Measurements from ENCODE around the gene COX7A1.

DNA sequence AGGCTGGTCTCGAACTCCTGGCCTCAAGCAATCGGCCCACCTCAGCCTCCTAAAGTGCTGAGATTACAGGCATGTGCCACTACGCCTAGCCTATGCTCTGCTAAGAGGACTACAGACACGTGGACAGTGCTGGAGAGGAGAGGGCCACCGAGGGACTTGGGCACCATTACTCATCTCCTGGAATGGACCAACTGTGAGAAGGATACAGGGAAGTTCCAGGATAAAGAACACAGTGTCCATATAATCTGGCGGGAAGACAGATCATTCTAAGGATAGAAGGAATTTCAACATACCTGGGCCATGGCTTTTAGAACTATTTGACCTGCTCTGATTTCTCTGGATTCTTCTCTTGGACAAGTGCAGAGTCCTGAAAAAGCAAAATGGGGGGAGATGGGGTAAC lies 49.4 kb upstream of the COX7A1 start:
- TF ChIP-seq, protein P1, sequence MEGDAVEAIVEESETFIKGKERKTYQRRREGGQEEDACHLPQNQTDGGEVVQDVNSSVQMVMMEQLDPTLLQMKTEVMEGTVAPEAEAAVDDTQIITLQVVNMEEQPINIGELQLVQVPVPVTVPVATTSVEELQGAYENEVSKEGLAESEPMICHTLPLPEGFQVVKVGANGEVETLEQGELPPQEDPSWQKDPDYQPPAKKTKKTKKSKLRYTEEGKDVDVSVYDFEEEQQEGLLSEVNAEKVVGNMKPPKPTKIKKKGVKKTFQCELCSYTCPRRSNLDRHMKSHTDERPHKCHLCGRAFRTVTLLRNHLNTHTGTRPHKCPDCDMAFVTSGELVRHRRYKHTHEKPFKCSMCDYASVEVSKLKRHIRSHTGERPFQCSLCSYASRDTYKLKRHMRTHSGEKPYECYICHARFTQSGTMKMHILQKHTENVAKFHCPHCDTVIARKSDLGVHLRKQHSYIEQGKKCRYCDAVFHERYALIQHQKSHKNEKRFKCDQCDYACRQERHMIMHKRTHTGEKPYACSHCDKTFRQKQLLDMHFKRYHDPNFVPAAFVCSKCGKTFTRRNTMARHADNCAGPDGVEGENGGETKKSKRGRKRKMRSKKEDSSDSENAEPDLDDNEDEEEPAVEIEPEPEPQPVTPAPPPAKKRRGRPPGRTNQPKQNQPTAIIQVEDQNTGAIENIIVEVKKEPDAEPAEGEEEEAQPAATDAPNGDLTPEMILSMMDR (conservative IDR thresholded peaks at IDR 0.05; ENCODE audit: low read depth, low read length), result no peak
- TF ChIP-seq EZH2 (IDR thresholded peaks at IDR 0.05; ENCODE audit: borderline replicate concordance, low read depth, low read length, poor library complexity, severe bottlenecking), result no peak
